KMS-11 (cell line): ENCODE measurements around the gene MYO3B.

Source experiments
- H2AFZ ChIP-seq: fragments of 200-600 bp; sonication (generic); 2 replicates; pipeline ENCODE4 v1.6.1; 2016; ENCODE audit warnings: antibody characterized with exemption, mixed run types, low read depth
- H3K27ac ChIP-seq: fragments of 200-600 bp; sonication (generic); 2 replicates; pipeline ENCODE4 v1.6.1; 2016; ENCODE audit warnings: mild to moderate bottlenecking, mixed run types
- H3K27me3 ChIP-seq: fragments of 200-600 bp; sonication (generic); 2 replicates; pipeline ENCODE4 v1.6.1; 2017; ENCODE audit warnings: mild to moderate bottlenecking, low read depth, mixed run types, moderate library complexity; ENCODE audit not compliant: insufficient read depth
- H3K36me3 ChIP-seq: fragments of 200-600 bp; sonication (generic); 2 replicates; pipeline ENCODE4 v1.6.1; 2017; ENCODE audit warnings: mild to moderate bottlenecking, mixed run types; ENCODE audit not compliant: insufficient read depth
- H3K4me1 ChIP-seq: fragments of 200-600 bp; sonication (generic); 2 replicates; pipeline ENCODE4 v1.6.1; 2016; ENCODE audit warnings: mild to moderate bottlenecking, low read depth, mixed run types; ENCODE audit not compliant: poor library complexity, severe bottlenecking
- H3K4me2 ChIP-seq: fragments of 200-600 bp; sonication (generic); 2 replicates; pipeline ENCODE4 v1.7.0; 2016; ENCODE audit warnings: mild to moderate bottlenecking, mixed run types
- H3K4me3 ChIP-seq: fragments of 200-600 bp; sonication (generic); IDR thresholded peaks from 2 replicates; pipeline ENCODE4 v1.6.1; 2017; ENCODE audit warnings: low read depth, low read length, mixed read lengths; ENCODE audit not compliant: insufficient read depth
- H3K79me2 ChIP-seq: fragments of 200-600 bp; sonication (generic); 2 replicates; pipeline ENCODE4 v1.6.1; 2016; ENCODE audit warnings: low read depth, mixed run types; ENCODE audit not compliant: insufficient read depth
- H3K9ac ChIP-seq: fragments of 200-600 bp; sonication (generic); 2 replicates; pipeline ENCODE4 v1.6.1; 2016; ENCODE audit warnings: mild to moderate bottlenecking, mixed run types
- H4K20me1 ChIP-seq: fragments of 200-600 bp; sonication (generic); 2 replicates; pipeline ENCODE4 v1.6.1; 2016; ENCODE audit warnings: mild to moderate bottlenecking, mixed run types; ENCODE audit not compliant: insufficient read depth
- CTCF ChIP-seq: fragments of 200-600 bp; sonication (generic); conservative IDR thresholded peaks from 2 replicates; pipeline ENCODE4 v1.6.1; 2017; ENCODE audit warnings: low read depth, mild to moderate bottlenecking, antibody characterized with exemption, low read length, moderate library complexity, mixed read lengths

The MYO3B gene

GRCh38 chr2:170189757-170190156, 11.8 kb downstream of the MYO3B start:
- no peaks in the 10 kb centered on the region for H4K20me1 ChIP-seq
- no peak overlapping the region for H3K27ac ChIP-seq
- no peaks in the 10 kb centered on the region for H3K27me3 ChIP-seq
- H3K4me2 ChIP-seq: no peak overlapping the region
- H3K4me1 ChIP-seq: no peaks in the 10 kb centered on the region
- H3K36me3 ChIP-seq: no peaks in the 10 kb centered on the region
- H3K9ac ChIP-seq: no peak overlapping the region
- no peak for TF ChIP-seq CTCF
- no peaks in the 10 kb centered on the region for H3K79me2 ChIP-seq
- H3K4me3 ChIP-seq: no peak overlapping the region
- H2AFZ ChIP-seq: no peak overlapping the region

- Histone ChIP-seq H3K27me3 (no peaks in the 10 kb centered on the region), H2AFZ (no peak overlapping the region), H3K79me2 (no peaks in the 10 kb centered on the region), H3K36me3 (no peaks in the 10 kb centered on the region), H4K20me1 (no peaks in the 10 kb centered on the region), H3K27ac (no peak overlapping the region), H3K9ac (no peak overlapping the region), H3K4me2 (no peak overlapping the region), H3K4me3 (no peak overlapping the region), H3K4me1 (no peaks in the 10 kb centered on the region)
- TF ChIP-seq CTCF: no peak
Measured at GRCh38 chr2:170190172-170190571, 12.2 kb downstream of the MYO3B start.

GRCh38 chr2:170191166-170191866, 13.4 kb downstream of the MYO3B start:
- no peak for TF ChIP-seq CTCF
- H3K36me3 ChIP-seq: no peaks in the 10 kb centered on the region
- no peak overlapping the region for H3K4me2 ChIP-seq
- no peaks in the 10 kb centered on the region for H3K27me3 ChIP-seq
- no peaks in the 10 kb centered on the region for H3K79me2 ChIP-seq
- H3K4me1 ChIP-seq: no peaks in the 10 kb centered on the region
- no peak overlapping the region for H3K9ac ChIP-seq
- no peak overlapping the region for H2AFZ ChIP-seq
- H3K27ac ChIP-seq: no peak overlapping the region
- H4K20me1 ChIP-seq: no peaks in the 10 kb centered on the region
- no peak overlapping the region for H3K4me3 ChIP-seq

- Histone ChIP-seq H4K20me1 (no peaks in the 10 kb centered on the region), H3K27me3 (no peaks in the 10 kb centered on the region), H3K79me2 (no peaks in the 10 kb centered on the region), H2AFZ (no peak overlapping the region), H3K27ac (no peak overlapping the region), H3K4me2 (no peak overlapping the region), H3K4me3 (no peak overlapping the region), H3K9ac (no peak overlapping the region), H3K36me3 (no peaks in the 10 kb centered on the region), H3K4me1 (peaks cover 12% of the 10 kb centered on the region)
- TF ChIP-seq CTCF: no peak
Measured at GRCh38 chr2:170196963-170197362, 19.0 kb downstream of the MYO3B start.
